Stomach smooth muscle (tissue), 2 donors: ENCODE results near the gene GPN2.

Experiments used
- H3K27ac ChIP-seq: one replicate; pipeline ENCODE4 v1.7.0; 2013; ENCODE audit warnings: mild to moderate bottlenecking, low read length, inconsistent platforms
- H3K27me3 ChIP-seq, 2 donors: one replicate each; pipeline ENCODE4 v1.7.0; 2013; ENCODE audit warnings: low read length in 2 of 2; ENCODE audit not compliant: insufficient read depth in 2 of 2, control insufficient read depth in 1 of 2
- H3K36me3 ChIP-seq, 2 donors: one replicate each; pipeline ENCODE4 v1.7.0; 2013; ENCODE audit warnings: low read length in 2 of 2; ENCODE audit not compliant: control insufficient read depth in 2 of 2, insufficient read depth in 2 of 2
- H3K4me1 ChIP-seq: one replicate; pipeline ENCODE4 v1.7.0; 2013; ENCODE audit warnings: low read length; ENCODE audit not compliant: control insufficient read depth, insufficient read depth
- H3K4me3 ChIP-seq, 2 donors: one replicate each; pipeline ENCODE4 v1.7.0; 2013; ENCODE audit warnings: low read length in 2 of 2
- H3K9ac ChIP-seq, 2 donors: one replicate each; pipeline ENCODE4 v1.7.0; 2013; ENCODE audit warnings: low read length in 2 of 2, mild to moderate bottlenecking in 1 of 2
- H3K9me3 ChIP-seq, 2 donors: one replicate each; pipeline ENCODE4 v1.7.0; 2013; ENCODE audit warnings: low read length in 2 of 2; ENCODE audit not compliant: control insufficient read depth in 2 of 2
- donor health status: healthy.
- donor health status: Pancreatic carcinoma.

GPN2 gene

GRCh38 chr1:26856604-26857469 is 33.2 kb downstream of the GPN2 start:
- no peaks in the 10 kb centered on the region for H3K4me1 ChIP-seq
- H3K9me3 ChIP-seq, result no peaks in the 10 kb centered on the region
- no peak overlapping the region for H3K4me3 ChIP-seq
- H3K27ac ChIP-seq, result no peak overlapping the region
- H3K27me3 ChIP-seq, result no peaks in the 10 kb centered on the region
- H3K36me3 ChIP-seq, result peaks cover 16 to 41% of the 10 kb centered on the region in 2 donors
- no peak overlapping the region for H3K9ac ChIP-seq

- H3K4me1 ChIP-seq, result no peaks in the 10 kb centered on the region
- H3K36me3 ChIP-seq, result peaks cover 17 to 48% of the 10 kb centered on the region in 2 donors
- no peak overlapping the region for H3K27ac ChIP-seq
- no peak overlapping the region for H3K9ac ChIP-seq
- H3K27me3 ChIP-seq, result no peaks in the 10 kb centered on the region
- no peaks in the 10 kb centered on the region for H3K9me3 ChIP-seq
- no peak overlapping the region for H3K4me3 ChIP-seq
Observed at GRCh38 chr1:26856181-26856580, 33.9 kb downstream of the GPN2 start.

GRCh38 chr1:26855636-26856035 is 34.4 kb downstream of the GPN2 start:
- H3K36me3 ChIP-seq, result peaks cover 22 to 53% of the 10 kb centered on the region in 2 donors
- H3K9ac ChIP-seq, result no peak overlapping the region

GRCh38 chr1:26854906-26855305 is 35.2 kb downstream of the GPN2 start:
- Histone ChIP-seq H3K27ac (no peak overlapping the region), H3K9ac (no peak overlapping the region), H3K36me3 (peaks cover 28 to 61% of the 10 kb centered on the region in 2 donors)

More at GRCh38 chr1:26855636-26856035, 34.4 kb downstream of the GPN2 start:
- Histone ChIP-seq H3K27ac (no peak overlapping the region), H3K27me3 (no peaks in the 10 kb centered on the region), H3K4me3 (no peak overlapping the region), H3K9me3 (no peaks in the 10 kb centered on the region), H3K4me1 (no peaks in the 10 kb centered on the region)

DNA sequence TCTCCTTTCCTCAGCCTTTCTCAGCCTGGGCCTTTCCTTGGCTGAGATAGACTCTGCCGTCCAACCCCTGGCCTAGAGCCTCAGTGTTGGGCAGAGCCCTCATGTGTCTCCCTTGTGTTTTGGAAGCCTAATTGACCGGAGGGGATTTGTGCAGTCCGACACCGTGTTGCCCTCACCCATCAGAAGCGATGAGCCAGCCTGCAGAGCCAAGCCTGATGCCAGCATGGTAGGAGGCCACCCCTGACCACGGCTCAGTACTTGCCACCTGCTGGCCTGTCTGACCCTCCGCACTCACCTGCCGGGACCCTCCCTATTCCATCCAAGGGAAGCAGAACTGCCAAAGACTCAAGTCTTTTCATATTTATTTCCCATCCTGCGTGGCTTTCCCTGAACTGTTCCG is 36.5 kb downstream of the GPN2 start:
- Histone ChIP-seq H3K4me3 (no peak overlapping the region), H3K36me3 (peaks cover 35 to 71% of the 10 kb centered on the region in 2 donors), H3K27ac (no peak overlapping the region), H3K27me3 (no peaks in the 10 kb centered on the region), H3K9ac (no peak overlapping the region), H3K4me1 (peaks cover 9% of the 10 kb centered on the region), H3K9me3 (no peaks in the 10 kb centered on the region)

More at GRCh38 chr1:26854906-26855305, 35.2 kb downstream of the GPN2 start:
- no peaks in the 10 kb centered on the region for H3K9me3 ChIP-seq
- H3K4me3 ChIP-seq, result no peak overlapping the region
- no peaks in the 10 kb centered on the region for H3K4me1 ChIP-seq
- H3K27me3 ChIP-seq, result no peaks in the 10 kb centered on the region

- no peak overlapping the region for H3K27ac ChIP-seq
- H3K9me3 ChIP-seq, result no peaks in the 10 kb centered on the region
- peaks cover 10% of the 10 kb centered on the region for H3K4me1 ChIP-seq
- H3K27me3 ChIP-seq, result no peaks in the 10 kb centered on the region
- peaks cover 38 to 72% of the 10 kb centered on the region in 2 donors for H3K36me3 ChIP-seq
- H3K9ac ChIP-seq, result no peak overlapping the region
- no peak overlapping the region for H3K4me3 ChIP-seq
Observed at GRCh38 chr1:26853156-26853555, 36.9 kb downstream of the GPN2 start.

DNA sequence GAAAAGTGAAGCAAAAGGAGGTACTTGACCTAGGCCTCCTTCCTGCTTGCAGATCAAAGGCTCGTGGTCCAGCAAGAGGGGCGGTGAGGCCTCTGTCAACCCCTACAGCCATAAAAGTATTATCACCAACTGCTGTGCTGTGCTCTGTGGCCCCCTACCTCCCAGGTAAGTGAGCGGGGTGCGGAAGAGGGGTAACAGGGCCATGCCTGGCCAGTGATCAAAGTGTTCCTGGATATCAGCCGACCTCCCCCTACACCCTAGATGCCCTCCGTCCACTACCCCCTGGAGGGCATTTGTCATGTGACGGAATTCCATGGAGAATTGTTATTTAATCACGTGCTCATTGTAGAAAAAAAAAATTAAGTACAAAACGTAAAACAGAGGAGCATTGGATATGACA is 37.4 kb downstream of the GPN2 start:
- Histone ChIP-seq H3K9ac (no peak overlapping the region), H3K4me3 (no peak overlapping the region), H3K27me3 (no peaks in the 10 kb centered on the region), H3K27ac (no peak overlapping the region), H3K9me3 (no peaks in the 10 kb centered on the region), H3K36me3 (peaks cover 39 to 68% of the 10 kb centered on the region in 2 donors), H3K4me1 (peaks cover 10% of the 10 kb centered on the region)

- Histone ChIP-seq H3K27me3 (no peaks in the 10 kb centered on the region), H3K36me3 (peaks cover 42 to 63% of the 10 kb centered on the region in 2 donors), H3K27ac (no peak overlapping the region), H3K4me1 (peaks cover 10% of the 10 kb centered on the region), H3K9me3 (no peaks in the 10 kb centered on the region), H3K4me3 (no peak overlapping the region), H3K9ac (no peak overlapping the region)
Observed at GRCh38 chr1:26851106-26851684, 38.9 kb downstream of the GPN2 start.

DNA sequence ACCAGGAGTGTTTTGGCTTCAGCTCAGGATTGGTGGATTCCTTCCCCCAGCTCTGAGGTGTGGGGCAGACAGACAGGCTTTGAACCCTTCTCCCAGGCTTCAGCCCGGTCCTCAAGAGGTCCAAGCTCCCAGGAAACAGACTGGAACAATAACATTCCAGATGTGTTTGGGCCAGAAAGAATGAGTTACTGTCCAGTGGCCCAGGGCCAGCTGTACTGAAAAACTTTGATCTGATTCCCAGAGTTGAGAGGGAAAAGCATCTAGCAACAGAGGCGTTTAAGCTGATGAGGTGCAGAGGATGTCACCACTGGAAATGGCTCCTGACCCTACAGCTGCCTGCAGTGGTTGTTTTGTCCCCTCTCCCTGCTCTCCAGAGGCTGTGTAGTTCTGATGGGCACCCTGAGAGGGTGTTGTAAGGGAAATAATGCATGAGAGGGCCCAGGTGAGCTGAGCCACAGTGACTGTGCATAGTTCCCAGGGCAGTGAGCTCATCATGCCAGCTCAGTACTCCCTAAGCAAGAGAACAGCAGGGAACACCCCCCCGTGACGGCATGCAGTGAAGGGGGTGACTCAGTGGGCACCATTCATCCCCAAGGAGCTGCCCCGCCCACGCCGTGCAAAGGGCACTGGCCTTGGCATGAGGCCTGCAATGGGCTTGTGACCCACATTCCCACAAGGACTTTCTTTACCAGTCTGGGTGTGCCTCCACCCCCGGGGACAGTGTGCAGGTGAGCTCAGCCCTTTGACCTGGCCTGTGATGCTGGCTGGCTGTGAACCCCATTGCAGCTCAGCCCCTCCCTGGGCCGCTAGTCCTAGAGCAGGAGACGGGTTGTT is 40.9 kb downstream of the GPN2 start:
- H3K9me3 ChIP-seq, result no peaks in the 10 kb centered on the region
- peak overlapping the region; percentile 18 for H3K27ac ChIP-seq
- H3K36me3 ChIP-seq, result peaks cover 41 to 54% of the 10 kb centered on the region in 2 donors
- H3K4me1 ChIP-seq, result peaks cover 10% of the 10 kb centered on the region
- peak overlapping the region; percentile 6 to 29 for H3K9ac ChIP-seq
- H3K4me3 ChIP-seq, result no peak overlapping the region
- no peaks in the 10 kb centered on the region for H3K27me3 ChIP-seq

GRCh38 chr1:26848499-26848898 is 41.6 kb downstream of the GPN2 start:
- peak overlapping the region in 1 of 2 donors; percentile 6 for H3K9ac ChIP-seq

More at GRCh38 chr1:26848499-26848898, 41.6 kb downstream of the GPN2 start:
- Histone ChIP-seq H3K4me3 (no peak overlapping the region), H3K27ac (no peak overlapping the region), H3K9me3 (no peaks in the 10 kb centered on the region), H3K4me1 (peaks cover 10% of the 10 kb centered on the region), H3K27me3 (no peaks in the 10 kb centered on the region), H3K36me3 (peaks cover 36 to 48% of the 10 kb centered on the region in 2 donors)
